HPDE6-E6E7 (cell line): ENCODE results near the gene CSF2RB.
A peak's percentile ranks its signal among the peaks of the same experiment; 100 is the strongest.

Source experiments
- DNase-seq: peaks from one replicate; pipeline ENCODE4 v3.0.0; 2011; ENCODE audit warnings: missing footprints; ENCODE audit errors: extremely low spot score

CSF2RB gene

DNA sequence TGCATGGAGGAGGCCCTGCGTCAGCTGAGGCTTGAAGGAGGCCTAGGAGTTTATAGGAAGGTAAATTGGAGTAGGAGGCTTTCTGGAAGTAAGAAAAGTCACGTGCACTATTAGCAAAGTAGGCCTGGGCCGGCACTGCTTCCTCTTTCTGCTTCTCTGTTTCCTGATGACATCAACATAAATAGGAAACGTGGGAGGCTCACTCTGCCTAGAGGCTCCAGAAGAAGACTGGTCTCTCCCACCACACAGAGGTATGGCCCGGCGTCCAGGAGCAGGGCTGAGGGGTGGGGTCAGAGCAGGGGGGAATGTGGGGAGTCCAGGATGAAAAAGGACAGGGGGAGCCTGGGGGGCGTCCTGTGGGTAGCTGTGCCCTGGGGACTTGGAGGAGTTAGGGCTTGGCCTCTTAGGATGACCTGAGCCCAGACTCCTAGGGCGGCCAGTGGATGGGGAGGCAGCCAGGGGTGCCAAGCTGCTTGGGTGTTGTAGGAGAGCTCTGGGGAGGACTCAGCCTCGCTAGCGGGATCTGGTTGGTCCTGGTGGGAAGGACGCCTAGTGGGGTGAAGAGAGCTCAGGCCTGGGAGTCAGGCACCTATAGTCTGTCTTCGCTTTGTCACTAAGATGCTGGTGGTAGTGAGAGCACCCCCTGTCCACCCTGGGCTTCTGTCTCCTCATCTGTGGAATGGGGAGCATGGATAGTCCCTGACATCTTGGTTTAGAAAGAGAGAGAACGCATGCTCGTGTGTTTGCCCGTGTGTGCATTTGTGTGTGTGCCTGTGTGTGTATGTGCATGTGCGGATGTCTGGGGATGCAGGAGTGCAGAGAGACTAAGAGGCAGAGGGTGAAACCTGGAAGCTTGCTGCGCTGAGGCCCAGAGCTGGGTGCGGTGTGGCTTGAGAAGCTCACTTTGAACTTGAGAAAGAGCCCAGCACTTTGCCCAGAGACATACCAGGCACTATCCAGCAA lies at the start of gene CSF2RB:
Gene CSF2RB, plus strand, starts transcription at position 202 of the 963 bp plus-strand sequence. CDS start 8,580 bp downstream, outside the sequence.
- no peak for DNase-seq

DNA sequence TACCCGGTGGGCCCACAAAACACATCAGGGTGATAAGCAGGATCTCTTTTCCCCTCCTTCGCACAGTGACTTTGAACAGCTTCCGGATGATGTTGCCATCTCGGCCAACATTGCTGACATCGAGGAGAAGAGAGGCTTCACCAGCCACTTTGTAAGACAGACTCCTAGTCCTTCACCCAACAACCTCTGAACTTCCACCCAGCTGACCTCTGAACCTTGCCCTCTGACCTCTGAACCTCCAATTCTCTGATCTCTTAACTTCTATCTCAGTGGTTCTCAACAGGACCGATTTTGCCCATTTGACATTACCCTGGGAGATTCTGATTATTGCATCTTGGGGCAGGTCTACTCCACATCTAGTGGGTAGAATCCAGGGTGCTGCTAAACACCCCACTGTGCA lies 49.4 kb upstream of the CSF2RB start:
- DNase-seq = no peak

DNA sequence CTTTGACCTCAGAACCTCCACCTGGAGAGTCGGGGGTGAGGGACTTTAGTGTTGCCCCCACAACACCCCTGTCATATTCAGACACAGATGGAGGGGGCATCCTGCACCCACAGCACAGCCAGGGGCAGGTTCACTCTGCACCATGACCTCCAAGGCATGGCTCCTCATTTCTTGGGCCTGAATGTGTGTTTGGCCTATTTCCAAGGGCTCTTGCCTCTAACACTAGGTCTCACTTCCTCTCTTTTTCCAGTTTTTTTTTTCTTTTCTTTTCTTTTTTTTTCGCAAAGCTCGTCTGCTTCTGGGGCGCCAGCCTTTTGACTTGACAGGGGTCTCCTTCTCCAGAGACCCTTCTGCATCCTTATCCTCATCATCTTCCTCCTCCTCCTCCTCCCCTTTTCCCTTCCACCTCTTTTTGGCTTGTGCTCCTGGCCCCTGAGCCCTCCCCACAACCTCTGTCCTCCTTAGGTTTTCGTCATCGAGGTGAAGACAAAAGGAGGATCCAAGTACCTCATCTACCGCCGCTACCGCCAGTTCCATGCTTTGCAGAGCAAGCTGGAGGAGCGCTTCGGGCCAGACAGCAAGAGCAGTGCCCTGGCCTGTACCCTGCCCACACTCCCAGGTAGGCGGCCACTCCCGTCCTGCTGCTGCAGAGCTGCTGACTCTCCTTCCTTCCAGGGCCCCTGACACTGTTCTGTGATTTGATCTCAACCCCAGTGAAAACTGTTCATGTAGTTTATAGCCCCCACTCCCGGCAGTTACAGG lies 48.8 kb upstream of the CSF2RB start:
- no peak for DNase-seq

DNA sequence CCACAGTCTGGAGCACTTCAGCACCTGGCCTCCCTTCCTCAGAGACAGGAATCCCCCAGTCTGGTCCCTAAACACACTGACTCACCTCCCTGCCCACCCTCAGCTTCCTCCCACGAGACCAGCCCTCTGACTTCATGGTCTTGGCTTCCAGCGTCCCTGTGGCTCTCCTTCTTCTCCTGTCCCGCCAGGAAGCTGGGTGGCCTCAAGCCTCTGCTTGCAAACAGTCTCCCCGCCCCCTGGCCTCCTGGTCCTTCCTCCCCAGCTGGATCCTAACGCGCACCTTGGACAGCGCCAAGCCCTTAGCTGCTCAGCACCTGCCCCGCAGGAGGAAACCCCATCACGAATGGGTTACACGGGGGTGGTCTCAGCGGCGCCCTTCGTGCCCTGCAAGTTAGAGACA lies 48.1 kb upstream of the CSF2RB start:
- no peak for DNase-seq

DNA sequence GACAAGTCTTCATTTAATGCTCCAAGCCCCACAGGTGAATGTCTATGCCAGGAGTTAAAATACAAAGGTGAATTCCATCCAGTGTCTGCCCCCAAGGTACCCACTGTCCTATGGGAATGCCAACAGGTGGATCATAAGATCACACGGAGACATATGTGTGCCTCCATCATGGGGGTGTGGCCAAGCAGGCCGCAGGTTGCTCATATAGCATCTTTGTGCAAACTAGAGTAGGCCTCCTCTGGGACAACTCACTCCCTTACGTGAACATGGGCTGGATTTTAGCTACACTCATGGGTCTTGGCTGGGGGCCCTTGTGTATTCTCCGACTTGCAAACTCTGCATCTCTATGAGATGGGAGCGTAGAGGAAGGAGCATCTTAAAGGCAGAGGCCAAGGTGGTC lies 45.7 kb upstream of the CSF2RB start:
- no peak for DNase-seq

DNA sequence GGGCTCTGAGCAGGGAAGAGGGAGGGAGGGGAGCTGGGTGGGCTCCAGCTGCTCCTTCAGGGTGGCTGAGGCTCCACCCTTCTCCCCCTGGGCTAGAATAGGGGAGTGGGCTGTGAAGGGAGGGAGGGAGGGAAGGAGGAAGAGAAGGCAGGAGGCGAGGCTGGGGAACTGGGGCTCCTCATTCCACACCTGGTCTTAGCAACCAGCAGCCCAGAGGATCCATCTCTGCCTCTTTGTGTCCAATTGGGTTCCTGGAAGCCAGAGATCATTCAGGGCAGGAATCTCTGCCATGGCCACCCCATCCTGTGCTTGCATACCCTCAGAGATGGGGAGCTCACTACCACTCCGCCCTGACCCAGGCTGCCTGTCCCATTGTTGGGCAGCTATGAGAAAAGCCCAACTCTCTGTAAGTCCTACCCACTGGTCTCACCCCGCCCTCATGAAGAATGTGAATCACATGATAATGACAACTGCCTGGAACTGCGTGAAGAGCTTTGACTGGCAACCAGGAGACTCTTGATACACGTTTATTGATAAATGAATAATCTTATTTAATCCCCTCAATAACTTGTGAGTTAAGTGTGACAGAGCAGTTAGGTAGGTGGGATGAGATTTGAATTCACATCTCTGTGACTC lies 44.8 kb upstream of the CSF2RB start:
- DNase-seq = no peak

DNA sequence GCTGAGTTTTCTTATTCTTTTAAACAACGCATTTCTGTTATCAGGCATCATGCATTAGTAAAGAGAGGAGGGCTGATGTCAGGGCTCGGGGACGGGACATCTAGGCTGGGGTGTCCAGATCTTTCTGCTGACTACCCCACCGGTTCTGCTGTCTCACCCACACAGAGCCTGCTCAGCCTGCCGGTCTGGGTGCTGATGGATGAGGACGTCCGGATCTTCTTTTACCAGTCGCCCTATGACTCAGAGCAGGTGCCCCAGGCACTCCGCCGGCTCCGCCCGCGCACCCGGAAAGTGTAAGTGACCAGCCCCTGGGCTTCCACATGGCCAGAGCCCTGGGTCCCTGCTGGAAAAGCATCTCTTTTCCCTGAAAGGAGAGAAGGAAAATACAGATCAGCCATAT lies 43.2 kb upstream of the CSF2RB start:
- DNase-seq = peak; percentile 80

DNA sequence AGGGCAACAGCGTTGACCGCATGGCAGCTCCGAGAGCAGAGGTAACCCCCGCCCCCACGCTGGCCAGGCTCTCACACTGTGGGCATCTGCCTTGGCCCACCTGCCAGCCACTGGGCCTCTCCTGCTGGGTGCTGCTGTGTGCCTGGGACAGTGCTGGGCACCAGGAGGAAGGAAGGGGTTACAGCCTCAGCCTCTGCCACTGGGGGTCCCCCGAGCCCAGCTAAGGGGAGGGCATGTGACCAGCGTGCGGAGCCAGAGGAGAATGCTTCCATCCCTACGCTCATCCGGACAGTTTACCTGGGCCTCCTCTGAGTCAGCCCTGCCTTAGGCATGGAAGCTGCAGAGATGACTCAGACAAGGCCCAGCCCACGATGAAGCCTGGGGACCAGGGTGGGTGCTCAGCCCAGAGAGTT lies 41.8 kb upstream of the CSF2RB start:
- peak; percentile 80 for DNase-seq

DNA sequence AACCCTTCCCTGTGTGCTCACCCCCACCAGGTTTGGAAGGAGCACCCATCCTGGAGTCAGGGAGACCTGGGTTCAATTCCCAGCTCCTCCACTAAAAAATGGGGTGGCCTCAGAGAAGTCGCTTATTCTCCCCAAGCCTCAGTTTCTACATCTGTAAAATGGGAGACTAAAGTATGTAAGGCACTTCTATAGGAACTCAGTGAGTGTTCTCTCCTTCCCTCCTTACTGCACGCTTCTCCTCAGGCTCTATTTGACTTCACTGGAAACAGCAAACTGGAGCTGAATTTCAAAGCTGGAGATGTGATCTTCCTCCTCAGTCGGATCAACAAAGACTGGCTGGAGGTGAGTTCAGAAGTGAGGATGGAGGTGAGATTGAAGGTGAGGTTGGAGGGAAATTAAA lies 41.3 kb upstream of the CSF2RB start:
- DNase-seq = no peak

DNA sequence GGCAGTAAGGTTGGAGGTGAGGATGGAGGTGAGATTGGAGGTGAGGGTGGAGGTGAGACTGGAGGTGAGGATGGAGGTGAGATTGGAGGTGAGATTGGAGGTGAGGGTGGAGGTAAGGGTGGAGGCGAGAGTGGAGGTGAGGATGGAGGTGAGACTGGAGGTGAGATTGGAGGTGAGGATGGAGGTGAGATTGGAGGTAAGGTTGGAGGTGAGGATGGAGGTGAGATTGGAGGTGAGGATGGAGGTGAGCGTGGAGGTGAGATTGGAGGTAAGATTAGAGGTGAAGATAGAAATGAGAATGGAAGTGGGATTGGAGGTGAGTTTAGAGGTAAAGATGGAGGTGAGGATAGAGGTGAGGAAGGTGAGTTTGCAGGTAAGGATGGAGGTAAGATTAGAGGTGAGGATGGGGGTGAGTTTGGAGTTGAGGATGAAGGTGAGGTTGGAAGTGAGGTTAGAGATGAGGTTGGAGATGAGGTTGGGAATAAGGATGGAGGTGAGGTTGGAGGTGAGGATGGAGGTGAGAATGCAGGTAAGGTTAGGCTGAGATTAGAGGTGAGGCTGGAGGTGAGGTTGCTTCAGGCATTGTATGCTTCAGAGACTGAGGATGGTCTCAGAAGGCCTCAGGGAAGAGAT lies 40.4 kb upstream of the CSF2RB start:
- no peak for DNase-seq

DNA sequence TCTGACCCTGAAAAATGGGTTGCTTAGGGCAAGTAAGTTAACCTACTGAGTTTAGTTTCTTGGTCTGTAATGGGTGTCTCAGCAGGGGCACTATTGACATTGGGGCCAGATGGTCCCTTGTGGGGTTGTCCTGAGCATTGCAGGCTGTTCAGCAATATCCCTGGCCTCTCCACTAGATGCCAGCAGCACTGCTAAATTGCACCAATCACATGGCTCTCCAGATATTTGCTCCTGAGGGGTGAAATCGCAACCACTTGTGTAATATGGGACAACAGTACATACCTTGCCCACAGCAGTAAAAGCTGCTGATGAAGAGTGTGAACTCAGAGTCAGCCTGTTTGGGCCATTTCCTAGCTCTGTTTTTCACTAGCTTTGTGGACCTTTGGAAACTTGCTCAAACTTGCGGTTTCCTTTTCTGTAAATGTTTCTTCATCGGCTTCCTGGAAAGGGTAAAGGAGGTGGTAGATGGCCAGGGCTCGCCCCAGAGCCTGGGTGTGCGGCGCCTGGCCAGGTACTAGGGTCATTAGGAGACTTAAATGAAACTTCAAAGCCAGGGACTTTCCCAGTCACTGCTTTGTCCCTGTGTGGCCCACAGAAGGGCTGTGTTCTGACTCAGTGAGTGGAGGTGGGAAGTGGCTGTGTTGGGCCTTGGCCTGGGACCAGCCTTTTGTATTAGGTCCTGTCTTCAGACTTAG lies 39.7 kb upstream of the CSF2RB start:
- DNase-seq = peak; percentile 50

DNA sequence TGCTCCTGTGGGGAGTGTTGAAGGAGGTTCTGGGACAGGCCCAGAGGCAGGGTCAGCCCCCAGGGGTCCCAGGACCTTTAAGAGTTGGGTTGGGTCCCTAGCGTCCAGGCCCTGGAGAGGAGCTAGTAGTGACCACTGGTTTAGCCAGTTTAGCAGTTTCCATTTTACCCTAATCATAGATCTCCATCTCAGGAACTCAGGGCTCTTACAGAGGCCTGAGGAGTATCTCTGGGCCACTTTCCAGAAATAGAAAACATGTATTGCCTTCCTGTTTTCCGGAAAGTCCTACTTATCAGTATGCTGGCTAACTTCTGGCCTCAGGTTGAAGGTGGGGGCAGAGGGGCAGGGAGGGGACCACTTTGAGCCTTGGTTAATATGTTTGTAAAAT lies 39.1 kb upstream of the CSF2RB start:
- DNase-seq = no peak

DNA sequence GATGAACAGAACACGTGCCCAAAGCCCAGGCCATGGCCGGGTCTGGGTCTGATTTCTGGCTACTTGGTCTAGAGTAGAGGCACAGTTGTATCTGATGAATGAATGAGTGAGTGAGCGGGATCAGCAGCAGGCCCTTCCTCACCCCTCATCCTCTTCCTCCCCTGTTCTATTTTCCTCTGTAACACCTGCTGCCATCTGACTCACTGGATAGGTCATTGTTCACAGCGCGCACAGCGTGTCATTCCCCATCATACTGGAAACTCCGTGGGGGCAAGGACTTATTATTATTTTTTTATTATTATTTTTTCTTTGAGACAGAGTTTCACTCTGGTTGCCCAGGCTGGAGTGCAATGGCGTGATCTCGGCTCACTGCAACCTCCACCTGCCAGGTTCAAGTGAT lies 38.7 kb upstream of the CSF2RB start:
- DNase-seq = no peak

DNA sequence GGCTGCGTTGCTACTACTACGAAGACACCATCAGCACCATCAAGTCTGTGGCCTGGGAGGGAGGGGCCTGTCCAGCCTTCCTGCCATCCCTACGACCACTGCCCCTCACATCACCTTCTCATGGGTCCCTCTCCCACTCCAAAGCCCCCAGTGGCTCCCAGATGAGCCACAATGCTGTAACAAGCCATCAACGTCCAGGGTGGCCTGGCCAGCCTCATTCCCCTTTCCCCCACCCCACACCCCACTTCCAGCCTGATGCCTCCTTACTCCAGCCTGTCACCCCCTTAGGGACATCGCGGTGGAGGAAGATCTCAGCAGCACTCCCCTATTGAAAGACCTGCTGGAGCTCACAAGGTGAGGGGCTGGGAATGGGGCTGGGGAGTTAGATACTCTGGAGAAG lies 37.7 kb upstream of the CSF2RB start:
- no peak for DNase-seq

DNA sequence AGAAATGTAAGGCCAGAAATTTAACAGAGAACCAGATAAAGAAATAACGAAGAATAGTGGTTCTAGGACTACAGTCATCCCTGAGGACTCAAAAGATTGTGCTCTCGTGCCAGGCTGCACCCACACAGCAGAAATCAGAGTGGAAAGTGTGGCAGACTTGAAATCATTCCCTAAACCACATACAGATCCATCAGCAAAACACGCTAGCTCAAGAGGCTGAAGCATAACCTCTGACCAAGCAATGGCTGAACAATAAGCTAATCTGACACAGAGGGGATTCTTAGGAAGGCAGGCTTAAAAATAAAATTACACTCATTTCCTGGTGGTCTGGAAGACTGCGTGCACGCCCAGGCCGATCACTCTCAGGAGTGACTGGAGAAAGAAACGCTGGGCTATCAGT lies 33.7 kb upstream of the CSF2RB start:
- no peak for DNase-seq

DNA sequence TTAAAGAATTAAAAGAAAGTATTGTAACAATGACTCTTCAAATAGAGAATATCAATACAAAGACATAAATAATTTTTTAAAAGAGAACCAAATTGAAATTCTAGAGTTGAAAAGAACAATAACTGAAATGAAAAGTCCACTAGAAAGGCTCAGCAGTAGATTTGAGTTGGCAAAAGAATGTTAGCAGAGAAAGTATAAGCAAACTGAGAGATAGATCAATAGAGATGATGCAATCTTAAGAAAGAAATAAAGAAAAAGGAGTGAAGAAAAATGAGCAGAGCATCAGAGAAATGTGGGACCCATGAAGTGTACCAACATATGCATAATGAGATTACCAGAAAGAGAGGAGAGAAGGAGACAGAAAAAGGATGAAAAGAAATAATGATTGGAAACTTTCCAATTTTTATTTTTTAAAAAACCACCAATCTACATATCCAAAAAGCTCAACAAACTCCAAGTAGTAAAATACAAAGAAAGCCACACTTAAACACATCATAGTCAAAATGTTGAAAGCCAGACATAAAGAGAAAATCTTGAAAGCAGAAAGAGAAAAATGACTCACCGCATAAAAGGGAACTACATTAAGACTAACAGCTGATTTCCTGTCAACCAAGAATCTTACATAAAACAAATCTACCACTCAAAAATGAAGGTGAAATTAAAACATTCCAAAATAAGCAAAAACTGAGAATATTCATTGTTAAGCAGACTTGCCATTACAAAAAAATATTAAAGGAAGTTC lies 31.8 kb upstream of the CSF2RB start:
- DNase-seq = no peak

DNA sequence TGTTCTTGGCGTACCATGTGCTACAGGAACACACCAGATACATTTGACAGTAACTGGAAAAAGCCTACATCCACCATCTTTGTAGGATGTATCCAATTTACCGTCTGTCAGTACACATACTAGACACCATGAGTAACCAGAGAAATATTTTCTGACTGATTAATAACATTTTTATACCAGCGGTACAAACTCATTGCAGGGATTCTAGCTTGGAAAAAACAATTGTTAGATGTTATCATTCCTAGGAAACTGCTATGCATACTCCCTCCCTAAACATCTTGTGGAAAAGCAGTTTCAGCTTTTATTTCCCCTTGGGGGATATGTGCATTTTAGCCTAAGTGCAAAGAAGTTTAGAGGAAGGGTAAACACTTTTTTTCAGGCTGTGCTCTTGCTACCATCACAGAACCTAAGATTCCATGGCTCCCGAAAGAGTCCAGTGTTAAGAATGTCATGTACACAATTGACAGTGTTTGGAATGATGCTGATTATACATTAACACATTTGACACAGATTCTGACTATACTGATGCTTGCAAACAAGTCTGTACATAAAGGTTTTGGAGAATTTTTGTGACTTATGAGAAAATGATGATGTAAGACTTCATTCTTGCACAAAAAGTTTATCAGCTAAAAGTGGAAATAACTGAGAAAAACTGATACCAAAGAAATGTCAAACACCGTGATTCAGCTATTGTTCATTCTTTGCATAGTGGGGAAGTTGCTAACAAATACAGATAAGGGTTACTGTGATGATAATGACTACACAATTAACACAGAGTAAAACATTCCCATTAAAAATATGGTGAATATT lies 28.9 kb upstream of the CSF2RB start:
- DNase-seq = no peak

DNA sequence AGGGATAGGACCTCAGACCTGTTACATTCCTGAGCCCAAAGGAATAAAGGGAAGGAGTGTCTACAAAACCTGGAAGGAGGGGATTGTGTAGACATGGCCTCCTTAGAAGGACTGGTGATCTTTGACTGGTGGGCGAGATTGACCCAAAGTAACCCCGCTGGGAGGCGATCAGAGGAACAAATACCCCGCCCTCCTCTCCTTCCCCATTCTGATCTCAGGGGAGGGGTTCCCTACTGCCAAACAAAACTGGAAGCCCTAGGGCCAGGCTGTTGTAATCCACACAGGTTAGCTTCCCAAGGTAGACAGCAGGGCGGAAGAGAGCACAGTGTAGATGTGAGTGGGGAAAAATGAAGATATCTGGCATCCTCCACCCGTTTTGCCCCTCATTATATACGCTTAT lies 28.0 kb upstream of the CSF2RB start:
- no peak for DNase-seq

DNA sequence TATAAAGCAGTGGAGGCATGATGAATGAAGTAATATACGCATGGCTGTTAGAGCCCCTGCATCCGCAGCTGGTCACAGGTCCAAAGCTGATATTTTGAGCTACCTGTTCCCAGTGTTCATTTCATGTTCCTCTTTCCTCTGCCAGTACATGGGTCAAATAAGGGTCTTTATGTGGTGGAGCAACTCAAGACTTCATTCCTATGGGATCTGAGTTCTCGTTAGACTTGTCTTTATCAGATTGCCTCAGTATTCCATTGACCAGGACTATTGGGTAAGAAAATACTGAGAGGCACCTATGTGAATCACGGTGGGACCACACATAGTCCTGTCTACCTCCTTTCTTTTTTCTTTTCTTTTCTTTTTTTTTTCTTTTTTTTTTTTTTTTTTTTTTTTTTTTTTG lies 27.4 kb upstream of the CSF2RB start:
- no peak for DNase-seq

DNA sequence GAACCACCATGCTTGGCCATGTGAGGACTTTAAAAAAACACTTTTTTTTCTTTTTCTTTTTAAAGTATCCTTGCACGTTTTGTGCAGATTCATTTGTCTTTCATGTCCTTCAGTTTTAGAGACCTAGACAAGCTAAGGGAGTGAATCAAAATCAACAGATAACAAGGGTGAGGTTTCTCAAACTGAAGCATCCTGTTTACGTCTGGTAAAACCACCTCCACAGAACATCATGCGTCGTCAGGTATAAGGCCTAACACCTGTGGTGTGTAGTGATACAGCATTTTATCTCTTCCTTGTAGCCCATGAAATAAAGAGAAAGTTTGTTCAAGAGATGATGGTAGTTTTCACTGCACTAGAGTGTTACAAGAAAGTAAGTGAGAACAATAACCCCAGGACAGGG lies 26.3 kb upstream of the CSF2RB start:
- DNase-seq = no peak
